Mononuclear cell (primary cell): ENCODE results near the gene SCUBE3. TPM values are rescaled to one million over a fixed set of nuclear protein-coding genes. Genes with fewer than 3 reads are reported as not detected.

ENCODE experiments used
- H3K27me3 ChIP-seq: 2 replicates; pipeline ENCODE4 v1.6.0; 2011; ENCODE audit warnings: low read length, control low read depth; ENCODE audit not compliant: insufficient read depth
- H3K4me1 ChIP-seq: 2 replicates; pipeline ENCODE4 v1.5.1; 2011; ENCODE audit warnings: mild to moderate bottlenecking, low read length, control low read depth; ENCODE audit not compliant: insufficient read depth
- H3K4me3 ChIP-seq: 2 replicates; pipeline ENCODE4 v1.5.1; 2011; ENCODE audit warnings: mild to moderate bottlenecking, low read length, moderate library complexity
- H3K9me3 ChIP-seq: 2 replicates; pipeline ENCODE4 v1.5.1; 2011; ENCODE audit warnings: low read depth, mild to moderate bottlenecking, control low read depth, low read length
- total RNA-seq: library from RNA; depleted of rRNA; stranded (reverse); fragments of >200 nt; gene quantifications from one replicate; pipeline ENCODE4 v1.2.3, GENCODE V29; 2012

Gene SCUBE3
- not detected for total RNA-seq

DNA sequence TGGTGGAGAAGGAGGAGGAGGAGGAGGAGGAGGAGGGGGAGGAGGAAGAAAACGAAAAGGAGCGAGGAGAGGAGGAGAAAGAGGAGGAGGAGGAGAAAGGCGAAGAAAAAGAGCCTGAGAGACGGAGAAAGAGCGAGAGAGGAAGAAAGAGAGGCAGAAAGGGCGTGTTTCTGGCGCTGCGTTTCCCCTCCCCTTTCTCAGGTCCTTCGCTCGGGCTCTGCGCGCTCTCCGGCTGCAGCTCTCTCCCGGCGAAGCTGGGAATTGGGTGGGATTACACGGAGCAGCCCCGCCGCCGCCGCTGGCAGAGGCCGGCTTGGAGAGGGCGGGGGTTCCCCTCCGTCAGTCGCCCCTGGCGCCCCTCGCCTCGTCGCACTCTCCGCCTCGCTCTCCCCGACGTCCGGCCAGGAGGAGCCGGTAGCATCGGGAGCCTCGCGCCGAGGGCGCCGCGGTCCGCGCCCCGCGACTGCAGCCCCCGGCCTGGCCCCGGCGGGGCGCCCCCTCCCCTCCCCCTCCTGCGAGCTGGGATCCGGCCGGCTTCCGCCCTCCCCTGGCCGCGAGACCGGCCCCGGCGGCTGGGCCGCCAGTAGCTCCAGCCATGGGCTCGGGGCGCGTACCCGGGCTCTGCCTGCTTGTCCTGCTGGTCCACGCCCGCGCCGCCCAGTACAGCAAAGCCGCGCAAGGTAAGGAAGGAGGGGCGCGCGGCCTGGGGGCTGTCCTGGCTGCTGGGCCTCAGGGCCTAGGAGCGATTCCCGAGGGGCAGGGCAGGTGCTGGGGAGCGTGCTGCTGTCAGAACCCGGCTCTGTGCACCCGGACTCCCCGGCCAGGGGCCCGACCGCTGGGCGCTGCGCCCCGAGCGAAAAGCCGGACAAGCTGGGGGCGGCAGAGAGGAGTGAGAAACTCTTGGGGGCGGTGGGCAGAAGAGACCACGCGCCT is at the start of gene SCUBE3:
Gene SCUBE3, plus strand, starts transcription at position 133 of the 933 bp plus-strand sequence. Its CDS starts 463 bp downstream, at position 596.
- Histone ChIP-seq H3K4me1 (peaks cover 14% of the 10 kb centered on the region), H3K9me3 (no peaks in the 10 kb centered on the region), H3K27me3 (peaks cover 52% of the 10 kb centered on the region), H3K4me3 (no peak within 1 kb of the TSS)

DNA sequence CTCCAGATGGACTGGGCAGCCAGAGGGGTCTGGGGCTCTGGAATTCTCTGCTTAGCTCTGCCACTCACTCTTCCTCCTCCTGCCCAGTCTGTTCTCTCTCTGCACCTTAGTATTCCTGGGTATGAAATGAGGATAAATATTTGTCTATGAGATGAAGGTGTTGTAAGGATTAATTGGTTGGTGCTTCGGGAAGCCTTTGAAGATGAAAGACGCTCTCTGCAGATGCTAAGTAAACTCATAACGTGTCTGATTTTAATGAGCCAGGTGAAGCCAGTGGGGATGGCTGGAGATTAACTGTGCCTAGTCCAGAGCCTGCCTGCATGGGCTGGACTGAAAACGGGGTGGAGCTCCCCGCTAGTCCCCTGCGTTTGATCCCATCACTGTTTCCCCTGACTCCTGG is 49.5 kb upstream of the SCUBE3 start:
- Histone ChIP-seq H3K27me3 (no peaks in the 10 kb centered on the region), H3K9me3 (no peaks in the 10 kb centered on the region), H3K4me3 (no peak overlapping the region), H3K4me1 (no peaks in the 10 kb centered on the region)

DNA sequence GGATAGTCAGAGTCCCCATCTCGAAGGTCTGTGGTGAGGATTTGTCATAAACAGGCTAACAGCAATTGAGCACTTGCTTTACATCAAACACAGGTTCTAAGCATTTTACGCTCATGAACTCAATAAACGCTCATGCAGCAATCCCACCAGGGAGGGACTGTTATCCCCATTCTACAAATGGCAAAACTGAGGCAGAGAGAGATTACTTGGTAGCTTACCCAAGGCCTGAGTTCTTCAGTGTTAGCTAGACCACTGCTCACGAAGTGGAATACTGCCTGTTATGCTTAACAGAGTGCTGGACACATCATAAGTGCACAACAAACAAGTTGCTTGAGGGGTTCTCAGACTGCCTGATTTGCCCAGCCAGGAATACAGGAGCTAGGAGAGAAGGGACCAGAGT is 48.9 kb upstream of the SCUBE3 start:
- Histone ChIP-seq H3K4me1 (no peaks in the 10 kb centered on the region), H3K4me3 (no peak overlapping the region), H3K27me3 (no peaks in the 10 kb centered on the region), H3K9me3 (no peaks in the 10 kb centered on the region)

DNA sequence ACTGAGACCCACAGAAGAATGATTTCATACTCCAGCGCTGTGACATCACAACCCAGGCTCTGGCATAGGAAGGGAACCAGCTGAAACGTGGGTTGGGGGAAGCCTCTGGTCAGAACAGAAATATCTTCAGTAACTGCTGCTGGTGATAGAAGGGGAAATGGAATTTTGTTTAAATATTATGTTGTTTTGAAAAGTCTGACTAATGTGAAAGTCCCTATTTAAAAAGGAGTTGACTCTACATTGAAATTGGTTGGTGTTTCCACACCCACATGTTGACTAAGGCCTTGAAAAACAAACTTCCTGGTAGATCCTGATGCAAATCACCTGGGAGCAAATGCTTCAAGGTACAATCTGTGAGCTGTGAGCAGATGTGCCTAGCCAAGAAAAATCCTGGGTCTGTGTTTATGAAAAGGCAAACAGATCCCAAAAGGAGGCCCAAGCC is 48.1 kb upstream of the SCUBE3 start:
- no peaks in the 10 kb centered on the region for H3K27me3 ChIP-seq
- no peak overlapping the region for H3K4me3 ChIP-seq
- H3K4me1 ChIP-seq = no peaks in the 10 kb centered on the region
- no peaks in the 10 kb centered on the region for H3K9me3 ChIP-seq

DNA sequence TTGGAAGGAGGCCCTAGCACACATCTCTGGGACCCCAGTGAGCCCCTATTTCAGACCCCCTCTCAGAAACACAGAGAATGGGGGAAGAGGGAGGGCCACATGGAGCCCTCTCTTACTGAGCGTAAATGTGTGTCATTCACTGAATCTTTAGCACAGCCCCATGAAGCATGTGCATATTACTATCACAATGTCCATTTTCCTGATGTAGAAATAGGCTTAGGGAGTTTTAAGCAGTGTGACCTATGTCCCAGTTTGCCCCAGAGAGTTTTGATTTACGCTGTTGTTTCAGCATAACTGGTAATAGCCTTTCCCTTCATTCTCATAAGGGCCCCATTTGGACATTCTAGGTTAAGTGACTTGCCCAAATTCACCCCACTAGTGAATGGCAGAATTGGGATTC is 47.6 kb upstream of the SCUBE3 start:
- no peak overlapping the region for H3K4me3 ChIP-seq
- no peaks in the 10 kb centered on the region for H3K9me3 ChIP-seq

DNA sequence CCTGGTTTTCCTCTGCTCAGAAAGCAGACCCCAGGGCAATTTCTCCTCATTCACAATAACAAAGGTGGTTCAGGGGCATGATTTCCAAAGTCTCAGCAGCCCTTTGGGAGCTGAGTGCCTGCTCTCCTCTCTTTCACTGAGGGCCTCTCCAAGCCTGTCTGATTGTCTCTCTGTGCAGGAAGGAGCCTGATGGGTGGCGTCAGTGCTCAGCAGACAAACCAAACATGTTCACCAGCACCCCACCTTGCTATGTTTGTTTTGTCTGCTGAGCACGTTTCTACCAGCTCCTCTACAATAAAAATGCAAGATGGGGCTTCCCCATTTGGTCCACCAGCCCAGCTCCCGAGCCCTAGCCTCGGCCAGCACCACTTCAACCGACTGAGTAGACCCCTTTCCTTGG is 47.2 kb upstream of the SCUBE3 start:
- Histone ChIP-seq H3K4me1 (no peaks in the 10 kb centered on the region), H3K27me3 (no peaks in the 10 kb centered on the region), H3K9me3 (no peaks in the 10 kb centered on the region), H3K4me3 (no peak overlapping the region)

More for the DNA sequence above, 47.6 kb upstream of the SCUBE3 start:
- Histone ChIP-seq H3K27me3 (no peaks in the 10 kb centered on the region), H3K4me1 (no peaks in the 10 kb centered on the region)

DNA sequence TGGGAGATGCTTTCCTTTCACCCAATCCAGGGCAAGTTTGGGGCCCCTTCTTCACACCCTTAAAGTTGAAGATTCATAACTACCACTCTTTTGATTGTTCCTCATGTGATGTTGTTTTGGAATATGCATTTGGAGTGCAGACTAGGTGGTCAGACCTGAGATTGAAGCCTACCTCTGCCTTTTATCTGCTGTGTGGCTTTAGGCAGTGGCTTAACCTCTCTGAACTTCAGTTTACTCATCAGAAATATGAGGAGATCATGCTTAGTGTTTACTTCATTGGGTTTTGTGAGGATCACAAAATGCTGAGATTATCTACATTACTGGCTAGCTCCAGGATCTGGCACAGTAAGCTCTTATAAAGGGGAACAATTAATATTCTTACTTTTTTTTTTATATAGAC is 46.3 kb upstream of the SCUBE3 start:
- no peaks in the 10 kb centered on the region for H3K27me3 ChIP-seq
- no peaks in the 10 kb centered on the region for H3K4me1 ChIP-seq
- H3K9me3 ChIP-seq = no peaks in the 10 kb centered on the region
- no peak overlapping the region for H3K4me3 ChIP-seq

DNA sequence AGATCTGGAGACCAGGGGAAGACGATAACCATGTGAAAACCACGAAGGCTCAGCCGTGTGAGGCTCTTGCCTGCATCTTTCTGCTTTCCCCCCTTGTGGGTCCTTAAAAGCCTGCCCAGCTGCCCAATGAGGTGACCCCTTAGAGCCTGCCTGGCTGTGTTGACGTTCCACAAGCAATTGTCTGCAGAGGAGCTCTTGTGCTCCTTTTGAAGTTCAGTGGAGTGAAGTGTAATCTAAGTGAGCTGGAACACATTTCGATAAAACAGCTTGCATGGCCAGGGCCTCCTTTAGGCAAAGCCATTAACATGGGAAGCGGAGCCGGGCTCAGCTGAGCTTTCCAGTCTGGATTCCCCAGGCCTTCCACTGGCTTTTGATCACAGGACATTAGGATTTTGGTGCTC is 45.3 kb upstream of the SCUBE3 start:
- H3K4me3 ChIP-seq = no peak overlapping the region
- no peaks in the 10 kb centered on the region for H3K27me3 ChIP-seq
- H3K4me1 ChIP-seq = no peaks in the 10 kb centered on the region
- no peaks in the 10 kb centered on the region for H3K9me3 ChIP-seq

DNA sequence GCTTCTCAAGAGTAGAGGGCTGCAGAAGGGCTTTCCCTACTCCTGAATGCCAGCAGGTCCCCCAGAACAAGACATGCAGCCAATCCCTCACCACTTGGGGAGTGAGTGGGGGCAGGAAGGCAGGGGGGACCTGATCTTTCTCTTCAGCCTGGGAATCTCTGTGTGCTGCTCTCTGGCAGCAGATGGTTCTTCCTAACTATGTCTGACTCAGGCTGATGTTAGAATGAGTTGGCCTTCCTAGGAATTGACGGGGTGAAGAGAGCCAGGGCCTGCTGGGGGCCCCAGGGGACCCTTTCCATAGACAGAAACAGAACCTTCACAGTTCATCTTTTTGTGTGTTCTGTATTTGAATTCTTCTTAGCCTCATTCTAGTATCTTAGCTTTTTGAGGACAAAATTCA is 43.6 kb upstream of the SCUBE3 start:
- H3K27me3 ChIP-seq = no peaks in the 10 kb centered on the region

DNA sequence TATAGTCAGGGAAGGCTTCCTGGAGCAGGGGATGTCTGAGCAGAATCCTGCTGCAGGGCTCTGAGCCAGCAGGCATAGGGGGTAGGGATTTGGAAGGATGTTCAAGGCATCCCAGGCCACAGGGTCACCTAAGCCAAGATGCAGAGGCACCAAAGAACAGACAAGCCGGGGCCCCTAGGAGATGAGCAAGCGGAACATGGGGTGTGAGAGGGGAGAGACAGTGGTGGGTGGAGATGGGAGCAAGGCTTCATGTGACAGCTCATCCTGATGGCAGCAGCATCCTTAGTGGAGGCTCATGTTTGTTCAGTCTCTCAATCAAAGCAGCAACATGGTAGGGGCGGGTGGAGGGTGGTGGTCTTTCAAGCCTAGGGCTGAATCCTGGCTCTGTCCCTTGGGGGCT is 42.9 kb upstream of the SCUBE3 start:
- H3K4me3 ChIP-seq = no peak overlapping the region
- H3K9me3 ChIP-seq = no peaks in the 10 kb centered on the region
- H3K4me1 ChIP-seq = no peaks in the 10 kb centered on the region
- H3K27me3 ChIP-seq = no peaks in the 10 kb centered on the region

More for the DNA sequence above, 43.6 kb upstream of the SCUBE3 start:
- Histone ChIP-seq H3K4me1 (no peaks in the 10 kb centered on the region), H3K9me3 (no peaks in the 10 kb centered on the region), H3K4me3 (no peak overlapping the region)

DNA sequence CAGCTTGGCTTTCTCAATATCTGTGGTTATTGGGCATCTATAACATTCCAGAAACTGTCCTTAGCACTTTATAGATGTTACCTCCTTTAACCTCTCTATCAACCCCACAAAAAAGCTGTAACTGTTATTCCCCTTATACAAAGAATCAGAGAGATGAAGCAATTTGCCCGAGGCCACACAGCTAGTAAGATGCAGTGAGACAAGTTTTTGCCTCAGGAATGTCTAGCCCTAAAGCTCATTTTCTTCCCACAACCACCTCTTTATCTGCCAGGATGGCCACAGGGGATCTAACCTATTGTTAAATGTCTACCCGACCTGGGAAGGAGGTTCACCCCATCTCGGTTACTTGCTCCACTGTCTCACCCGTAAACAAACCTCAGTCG is 40.7 kb upstream of the SCUBE3 start:
- Histone ChIP-seq H3K27me3 (no peaks in the 10 kb centered on the region), H3K4me1 (no peaks in the 10 kb centered on the region), H3K9me3 (no peaks in the 10 kb centered on the region), H3K4me3 (no peak overlapping the region)

DNA sequence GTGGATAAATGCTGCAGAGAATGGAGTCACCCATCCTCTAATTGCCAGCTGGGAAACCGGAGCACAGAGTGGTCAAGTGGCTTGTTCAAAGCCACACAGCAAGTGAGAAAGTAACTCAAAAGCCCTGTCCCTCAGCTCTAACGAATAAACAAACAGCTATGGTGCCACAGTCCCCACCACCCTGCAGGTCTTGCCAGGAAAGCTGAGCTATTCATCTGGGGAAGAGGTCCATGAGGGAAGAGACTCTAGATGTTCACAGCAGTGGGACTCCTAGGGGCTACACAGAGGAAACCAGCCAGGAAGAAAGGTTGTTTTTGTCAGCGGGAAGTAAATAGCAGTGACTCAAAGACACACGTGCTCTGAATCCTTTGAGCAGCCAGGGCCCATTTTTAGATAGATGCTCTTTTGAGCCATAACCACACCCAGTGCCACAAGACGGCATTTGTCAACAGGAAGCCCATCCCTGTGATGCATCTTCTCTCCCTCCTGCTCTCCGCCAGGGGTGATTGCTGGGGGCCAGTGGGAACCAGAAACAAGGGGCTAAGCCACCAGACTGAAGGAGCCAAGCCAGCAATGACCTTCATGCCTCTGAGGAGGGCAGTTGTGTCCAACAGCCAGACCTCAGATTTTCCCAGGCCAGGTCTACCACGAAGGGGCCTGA is 40.2 kb upstream of the SCUBE3 start:
- Histone ChIP-seq H3K4me1 (no peaks in the 10 kb centered on the region), H3K27me3 (no peaks in the 10 kb centered on the region), H3K4me3 (no peak overlapping the region), H3K9me3 (no peaks in the 10 kb centered on the region)

DNA sequence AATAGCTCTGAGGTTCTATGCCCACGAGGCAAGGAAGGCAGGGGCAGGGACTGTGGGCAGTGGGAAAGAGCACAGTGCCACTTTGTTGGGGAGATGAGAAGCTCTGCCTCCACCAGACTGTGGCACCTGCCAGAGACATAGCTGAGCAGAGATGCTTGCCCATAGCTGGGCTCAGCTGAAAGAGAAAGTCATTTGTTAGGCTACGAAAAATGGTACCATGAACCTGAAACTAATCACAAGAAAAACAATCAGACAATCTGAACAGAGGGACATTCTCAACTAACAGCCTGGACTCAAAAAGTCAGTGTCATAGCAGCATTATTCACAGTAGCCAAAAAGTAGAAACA is 39.7 kb upstream of the SCUBE3 start:
- Histone ChIP-seq H3K4me3 (no peak overlapping the region), H3K4me1 (no peaks in the 10 kb centered on the region), H3K27me3 (no peaks in the 10 kb centered on the region), H3K9me3 (no peaks in the 10 kb centered on the region)

DNA sequence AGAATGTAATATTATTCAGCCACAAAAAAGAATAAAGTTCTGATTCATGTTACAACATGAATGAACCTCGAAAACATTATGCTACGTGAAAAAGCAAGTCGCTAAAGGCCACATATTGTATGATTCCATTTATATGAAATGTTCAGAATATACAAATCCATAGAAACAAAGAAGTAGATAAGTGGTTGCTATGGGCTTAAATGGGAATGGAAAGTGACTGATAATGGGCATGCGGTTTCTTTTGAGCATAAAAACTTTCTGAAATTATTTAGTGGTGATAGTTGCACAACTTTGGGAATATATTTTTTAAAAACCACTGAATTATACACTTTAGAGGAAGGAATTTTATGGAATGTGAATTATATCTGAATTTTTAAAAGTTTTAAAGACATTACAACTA is 39.3 kb upstream of the SCUBE3 start:
- H3K9me3 ChIP-seq = no peaks in the 10 kb centered on the region
- no peaks in the 10 kb centered on the region for H3K4me1 ChIP-seq
- no peaks in the 10 kb centered on the region for H3K27me3 ChIP-seq
- no peak overlapping the region for H3K4me3 ChIP-seq

DNA sequence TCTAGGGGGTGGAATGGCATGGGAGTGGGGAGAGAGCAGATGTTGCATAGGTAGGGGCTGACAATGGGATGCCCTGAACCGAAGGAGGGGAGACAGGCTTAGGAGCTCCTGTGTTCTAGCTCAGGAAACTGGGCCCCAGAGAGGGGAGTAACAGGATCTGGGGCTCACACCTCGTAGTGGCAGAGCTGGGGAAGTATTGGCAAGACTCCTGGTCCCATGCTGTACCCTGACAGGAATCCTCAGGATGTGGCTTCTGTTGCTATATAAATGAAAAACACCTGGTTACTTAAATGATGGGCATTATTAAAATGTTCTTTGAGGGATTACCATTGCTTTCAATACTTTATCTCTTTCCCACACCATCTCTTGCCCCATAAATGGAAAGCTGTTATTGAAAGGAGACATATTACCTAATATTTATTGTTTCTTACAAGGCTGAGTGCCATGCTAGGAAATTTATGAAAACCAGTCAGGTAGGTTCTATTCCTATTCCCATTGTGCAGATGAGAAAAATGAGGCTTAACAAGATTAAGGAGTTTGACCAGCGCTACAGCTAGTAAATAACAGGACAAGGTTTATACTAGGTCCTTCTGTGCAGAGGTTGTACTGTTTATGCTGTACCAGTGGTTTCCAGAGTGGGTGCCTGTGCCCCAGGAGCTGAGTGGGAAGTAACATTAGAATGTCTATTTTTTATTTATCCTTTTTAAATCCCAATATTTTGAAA is 37.3 kb upstream of the SCUBE3 start:
- Histone ChIP-seq H3K4me3 (no peak overlapping the region), H3K9me3 (no peaks in the 10 kb centered on the region), H3K27me3 (no peaks in the 10 kb centered on the region), H3K4me1 (no peaks in the 10 kb centered on the region)
